WTC11 (cell line): ENCODE data around the gene PRKCE. TPM values are rescaled to one million over a fixed set of nuclear protein-coding genes. Genes with fewer than 3 reads are reported as not detected.

ENCODE experiments used
- ATAC-seq: fragments of 200-7000 bp; cut with Tn5 transposase; 2 replicates; pipeline ENCODE4 v1.10.0; 2021; ENCODE audit warnings: mild to moderate bottlenecking, moderate library complexity
- CTCF ChIA-PET: fragments of 300-600 bp; sonication (Branson Sonifier 250); formaldehyde crosslinking; loops from one replicate; lab custom pipeline; 2021; ENCODE audit warnings: antibody characterized with exemption; lab: Charles Lee
- POLR2A ChIA-PET: fragments of 350-600 bp; sonication (Branson Sonifier 250); formaldehyde crosslinking; loops from one replicate; lab custom pipeline; 2021; ENCODE audit warnings: antibody characterized with exemption; lab: Charles Lee
- DNase-seq: peaks from one replicate; pipeline ENCODE4 v3.0.0; 2021; ENCODE audit warnings: low spot score
- H3K27ac Mint-ChIP-seq: 2 replicates; pipeline ENCODE4 v1.8.0; 2021; ENCODE audit warnings: mixed read lengths
- H3K27me3 Mint-ChIP-seq: 2 replicates; pipeline ENCODE4 v1.8.0; 2021; ENCODE audit warnings: low read depth, mild to moderate bottlenecking, moderate library complexity, mixed read lengths
- H3K36me3 Mint-ChIP-seq: 2 replicates; pipeline ENCODE4 v1.8.0; 2021; ENCODE audit warnings: mixed read lengths
- H3K4me1 Mint-ChIP-seq: 2 replicates; pipeline ENCODE4 v1.8.0; 2022; ENCODE audit warnings: mixed read lengths
- H3K4me3 Mint-ChIP-seq: 2 replicates; pipeline ENCODE4 v1.8.0; 2021; ENCODE audit warnings: mild to moderate bottlenecking, moderate library complexity, mixed read lengths
- H3K9me3 Mint-ChIP-seq: 2 replicates; pipeline ENCODE4 v1.8.0; 2021; ENCODE audit warnings: mixed read lengths
- AFF4 ChIP-seq: sonication (generic); formaldehyde crosslinking; IDR thresholded peaks from 2 replicates; pipeline ENCODE4 v1.8.1; 2023; ENCODE audit warnings: mild to moderate bottlenecking, missing genetic modification reagents, borderline replicate concordance
- ARID4B ChIP-seq: sonication (generic); formaldehyde crosslinking; IDR thresholded peaks from 2 replicates; pipeline ENCODE4 v1.8.0; 2023; ENCODE audit warnings: missing genetic modification reagents, mild to moderate bottlenecking, borderline replicate concordance
- ATF6 ChIP-seq: sonication (generic); formaldehyde crosslinking; IDR thresholded peaks from 2 replicates; pipeline ENCODE4 v1.8.1; 2023; ENCODE audit warnings: mild to moderate bottlenecking, missing genetic modification reagents
- CREB1 ChIP-seq: sonication (generic); formaldehyde crosslinking; IDR thresholded peaks from 2 replicates; pipeline ENCODE4 v1.8.0; 2023; ENCODE audit warnings: mild to moderate bottlenecking, missing genetic modification reagents
- CTCF ChIP-seq: fragments of 200-600 bp; IDR thresholded peaks from 2 replicates; pipeline ENCODE4 v1.8.0; 2022; ENCODE audit warnings: antibody characterized with exemption
- ELF4 ChIP-seq: sonication (generic); formaldehyde crosslinking; IDR thresholded peaks from 2 replicates; pipeline ENCODE4 v1.8.1; 2022; ENCODE audit warnings: low read depth, mild to moderate bottlenecking, moderate library complexity, missing genetic modification reagents
- HMGA2 ChIP-seq: fragments of 250-450 bp; sonication (Bioruptor Pico); IDR thresholded peaks from 2 replicates; pipeline ENCODE4 v1.4.0; 2021; ENCODE audit warnings: mild to moderate bottlenecking, moderate library complexity
- JUN ChIP-seq: sonication (generic); formaldehyde crosslinking; IDR thresholded peaks from 2 replicates; pipeline ENCODE4 v1.8.0; 2023; ENCODE audit warnings: mild to moderate bottlenecking, missing genetic modification reagents
- MAX ChIP-seq: sonication (generic); formaldehyde crosslinking; IDR thresholded peaks from 2 replicates; pipeline ENCODE4 v1.8.0; 2022; ENCODE audit warnings: mild to moderate bottlenecking, missing genetic modification reagents
- MLX ChIP-seq: sonication (generic); formaldehyde crosslinking; IDR thresholded peaks from 2 replicates; pipeline ENCODE4 v1.8.1; 2023; ENCODE audit warnings: mild to moderate bottlenecking, missing genetic modification reagents, moderate library complexity
- MXD4 ChIP-seq: fragments of 250-450 bp; sonication (Bioruptor Pico); IDR thresholded peaks from 2 replicates; pipeline ENCODE4 v1.8.0; 2021; ENCODE audit warnings: mild to moderate bottlenecking, moderate library complexity, borderline replicate concordance
- NR1H2 ChIP-seq: sonication (generic); formaldehyde crosslinking; IDR thresholded peaks from 2 replicates; pipeline ENCODE4 v1.9.0; 2021; ENCODE audit warnings: mild to moderate bottlenecking, moderate library complexity, missing genetic modification reagents
- PRDM15 ChIP-seq: sonication (generic); formaldehyde crosslinking; IDR thresholded peaks from 2 replicates; pipeline ENCODE4 v1.8.0; 2022; ENCODE audit warnings: missing genetic modification reagents
- RORB ChIP-seq: fragments of 250-450 bp; sonication (Bioruptor Pico); IDR thresholded peaks from 2 replicates; pipeline ENCODE4 v1.9.0; 2021; ENCODE audit warnings: mild to moderate bottlenecking
- USF1 ChIP-seq: sonication (generic); formaldehyde crosslinking; IDR thresholded peaks from 2 replicates; pipeline ENCODE4 v1.8.0; 2022; ENCODE audit warnings: mild to moderate bottlenecking, missing genetic modification reagents
- ZNF219 ChIP-seq: sonication (generic); formaldehyde crosslinking; IDR thresholded peaks from 2 replicates; pipeline ENCODE4 v1.8.0; 2023; ENCODE audit warnings: missing genetic modification reagents, mild to moderate bottlenecking, borderline replicate concordance
- ZNF263 ChIP-seq: sonication (generic); formaldehyde crosslinking; IDR thresholded peaks from 2 replicates; pipeline ENCODE4 v1.8.1; 2022; ENCODE audit warnings: low read depth, mild to moderate bottlenecking, moderate library complexity, missing genetic modification reagents
- ZNF416 ChIP-seq: fragments of 250-450 bp; sonication (Bioruptor Pico); IDR thresholded peaks from 2 replicates; pipeline ENCODE4 v1.9.0; 2021; ENCODE audit warnings: mild to moderate bottlenecking, inconsistent platforms
- total RNA-seq: library from RNA; stranded (reverse); gene quantifications from 3 replicates; pipeline ENCODE4 v1.2.3, GENCODE V29; 2021

The PRKCE gene
- total RNA-seq, 1 experiment from 2014 or later, result 5.8 TPM

- ChIA-PET CTCF (interaction anchor here (1.1 kb wide), 1 partner anchor 186 kb away, joined by 3 read pairs; no protein-coding TSS in a partner anchor), POLR2A (no interaction called here)
- Mint-ChIP-seq H3K9me3 (no peaks in the 10 kb centered on the region), H3K4me1 (peaks cover 36% of the 10 kb centered on the region), H3K27me3 (no peaks in the 10 kb centered on the region), H3K36me3 (no peaks in the 10 kb centered on the region), H3K27ac (no peak overlapping the region), H3K4me3 (no peak overlapping the region)
- DNase-seq (no peak), ATAC-seq (no peak)
- TF ChIP-seq ELF4 (CRISPR knock-in tag) (no peak), ZNF219 (no peak), JUN (CRISPR knock-in tag) (no peak), USF1 (CRISPR knock-in tag) (no peak), NR1H2 (no peak), ZNF263 (no peak), MLX (no peak), AFF4 (CRISPR knock-in tag) (no peak), MXD4 (CRISPR knock-in tag) (no peak), MAX (CRISPR knock-in tag) (no peak), ATF6 (no peak), HMGA2 (CRISPR knock-in tag) (no peak), ZNF416 (CRISPR knock-in tag) (no peak), CTCF (no peak)
Measured at GRCh38 chr2:45964906-45965305, 313.4 kb downstream of the PRKCE start.

GRCh38 chr2:45965871-45966498, 314.5 kb downstream of the PRKCE start:
- H3K4me3 Mint-ChIP-seq, result no peak overlapping the region
- H3K27me3 Mint-ChIP-seq, result no peaks in the 10 kb centered on the region
- no peaks in the 10 kb centered on the region for H3K9me3 Mint-ChIP-seq
- H3K4me1 Mint-ChIP-seq, result peaks cover 25% of the 10 kb centered on the region
- DNase-seq (no peak), ATAC-seq (no peak)
- CTCF ChIA-PET, result no interaction called here
- POLR2A ChIA-PET, result no interaction called here
- no peaks in the 10 kb centered on the region for H3K36me3 Mint-ChIP-seq
- H3K27ac Mint-ChIP-seq, result peak overlapping the region; percentile 57; the same call in 1 of the 2 replicates
- TF ChIP-seq PRDM15 (no peak), ARID4B (CRISPR knock-in tag) (no peak), RORB (CRISPR knock-in tag) (no peak), CREB1 (CRISPR knock-in tag) (no peak)
